GM06990 (cell line): Measurements from ENCODE around the gene SIK2.

Source experiments
- DNase-seq: peaks from one replicate; pipeline ENCODE4 v3.0.0-alpha.2; 2011; ENCODE audit not compliant: insufficient read length; ENCODE audit errors: extremely low read depth
- H3K27me3 ChIP-seq: replicated peaks from 2 replicates; pipeline ENCODE4 v1.6.0; 2011; ENCODE audit warnings: low read length; ENCODE audit not compliant: control insufficient read depth, insufficient read depth
- H3K36me3 ChIP-seq: 2 replicates; pipeline ENCODE4 v1.5.1; 2011; ENCODE audit warnings: low read length; ENCODE audit not compliant: control insufficient read depth, insufficient read depth
- H3K4me3 ChIP-seq: replicated peaks from 2 replicates; pipeline ENCODE4 v1.5.1; 2011; ENCODE audit warnings: low read depth, mild to moderate bottlenecking, control low read depth, low read length
- CTCF ChIP-seq: IDR thresholded peaks from 2 replicates; pipeline ENCODE4 v1.5.1; 2011; ENCODE audit warnings: low read length, control low read depth, mild to moderate bottlenecking, inconsistent platforms; ENCODE audit not compliant: insufficient read depth, poor library complexity, severe bottlenecking

Gene SIK2

GRCh38 chr11:111734101-111734953 lies 132.1 kb downstream of the SIK2 start:
- no peak for DNase-seq
- Histone ChIP-seq H3K36me3 (peaks cover 5% of the 10 kb centered on the region), H3K27me3 (no peaks in the 10 kb centered on the region), H3K4me3 (no peak overlapping the region)
- TF ChIP-seq CTCF, result no peak

- DNase-seq, result no peak
- Histone ChIP-seq H3K27me3 (no peaks in the 10 kb centered on the region), H3K36me3 (peaks cover 5% of the 10 kb centered on the region), H3K4me3 (no peak overlapping the region)
- no peak for TF ChIP-seq CTCF
These were observed 132.7 kb downstream of the SIK2 start for GRCh38 chr11:111734954-111735261.

GRCh38 chr11:111735262-111736116 lies 133.2 kb downstream of the SIK2 start:
- H3K36me3 ChIP-seq, result peaks cover 5% of the 10 kb centered on the region
- H3K4me3 ChIP-seq, result no peak overlapping the region
- H3K27me3 ChIP-seq, result no peaks in the 10 kb centered on the region
- TF ChIP-seq CTCF, result no peak
- no peak for DNase-seq

- Histone ChIP-seq H3K4me3 (no peak overlapping the region), H3K36me3 (peaks cover 5% of the 10 kb centered on the region), H3K27me3 (no peaks in the 10 kb centered on the region)
- DNase-seq, result no peak
- TF ChIP-seq CTCF, result no peak
These were observed 133.9 kb downstream of the SIK2 start for GRCh38 chr11:111736181-111736590.

GRCh38 chr11:111736621-111737443 lies 134.6 kb downstream of the SIK2 start:
- DNase-seq, result no peak
- no peak for TF ChIP-seq CTCF
- H3K4me3 ChIP-seq, result no peak overlapping the region
- H3K36me3 ChIP-seq, result peaks cover 6% of the 10 kb centered on the region
- no peaks in the 10 kb centered on the region for H3K27me3 ChIP-seq
